GDM1 (cell line): ENCODE results near the gene C1orf50.
"Not testable (repeated sequence)": the region's sequence is repeated elsewhere in the genome, so short reads cannot be mapped to it uniquely, and the experiment has no call there.

Experiments used
- DNase-seq: peaks from one replicate; lab custom pipeline; 2025; lab: John Stamatoyannopoulos, UW

Gene C1orf50

GRCh38 chr1:42739753-42740700 is 27.0 kb upstream of the C1orf50 start, which contains the start of gene CLDN19:
Gene CLDN19 (minus strand): TSS chr1:42740236. CDS start chr1:42740063, 173 bp downstream.
- DNase-seq = no peak

GRCh38 chr1:42740851-42741580 is 26.0 kb upstream of the C1orf50 start:
- no peak for DNase-seq

GRCh38 chr1:42741706-42742105 is 25.3 kb upstream of the C1orf50 start:
- DNase-seq = no peak

- DNase-seq = no peak
These were observed 24.9 kb upstream of the C1orf50 start for GRCh38 chr1:42742141-42742540.

- no peak for DNase-seq
These were observed 24.3 kb upstream of the C1orf50 start for GRCh38 chr1:42742617-42743316.

- no peak for DNase-seq
These were observed 23.5 kb upstream of the C1orf50 start for GRCh38 chr1:42743317-42744147.

GRCh38 chr1:42744148-42744413 is 23.0 kb upstream of the C1orf50 start:
- DNase-seq = no peak

- no peak for DNase-seq
These were observed 21.2 kb upstream of the C1orf50 start for GRCh38 chr1:42745851-42746250.

- no peak for DNase-seq
These were observed 20.5 kb upstream of the C1orf50 start for GRCh38 chr1:42746436-42747105.

GRCh38 chr1:42747125-42747524 is 19.9 kb upstream of the C1orf50 start:
- DNase-seq = peak; percentile 36

- no peak for DNase-seq
These were observed 19.0 kb upstream of the C1orf50 start for GRCh38 chr1:42748021-42748420.

- no peak for DNase-seq
These were observed 18.3 kb upstream of the C1orf50 start for GRCh38 chr1:42748461-42749410.

- no peak for DNase-seq
These were observed 17.0 kb upstream of the C1orf50 start for GRCh38 chr1:42750041-42750440.

- DNase-seq = not testable (repeated sequence)
These were observed 15.5 kb upstream of the C1orf50 start for GRCh38 chr1:42751511-42752070.

- DNase-seq = no peak
These were observed 14.8 kb upstream of the C1orf50 start for GRCh38 chr1:42752284-42752683.

- DNase-seq = no peak
These were observed 14.0 kb upstream of the C1orf50 start for GRCh38 chr1:42753070-42753469.

- DNase-seq = no peak
These were observed 9.8 kb upstream of the C1orf50 start for GRCh38 chr1:42756956-42757891.

- no peak for DNase-seq
These were observed 9.2 kb upstream of the C1orf50 start for GRCh38 chr1:42757892-42758275.

GRCh38 chr1:42758641-42759040 is 8.4 kb upstream of the C1orf50 start:
- peak; percentile 36 for DNase-seq
